Large intestine (tissue), 3 donors: ENCODE results near the gene COX15. TPM values are rescaled to one million over a fixed set of nuclear protein-coding genes. Genes with fewer than 3 reads are reported as not detected.
A peak's percentile ranks its signal among the peaks of the same experiment; 100 is the strongest.
"Not testable (repeated sequence)": the region's sequence is repeated elsewhere in the genome, so short reads cannot be mapped to it uniquely, and the experiment has no call there.

Experiments used
- DNase-seq, 2 donors: peaks; one replicate each; pipeline versions ENCODE4 v3.0.0 to v3.0.0-alpha.2; 2013
- H3K27ac ChIP-seq: one replicate; pipeline ENCODE4 v1.5.1; 2013; ENCODE audit warnings: low read length
- H3K27me3 ChIP-seq: 2 replicates; pipeline ENCODE4 v1.6.1; 2013; ENCODE audit warnings: low read length; ENCODE audit not compliant: control insufficient read depth, insufficient read depth
- H3K36me3 ChIP-seq: 2 replicates; pipeline ENCODE4 v1.6.1; 2013; ENCODE audit warnings: low read length; ENCODE audit not compliant: control insufficient read depth, insufficient read depth
- H3K4me1 ChIP-seq: one replicate; pipeline ENCODE4 v1.6.1; 2013; ENCODE audit warnings: low read length; ENCODE audit not compliant: control insufficient read depth, insufficient read depth
- H3K4me3 ChIP-seq: one replicate; pipeline ENCODE4 v1.5.1; 2013; ENCODE audit warnings: low read length
- H3K9me3 ChIP-seq: one replicate; pipeline ENCODE4 v1.6.1; 2013; ENCODE audit warnings: mild to moderate bottlenecking, low read depth, low read length, moderate library complexity; ENCODE audit not compliant: control insufficient read depth
- WGBS: methylation state at CpG from one replicate; pipeline ENCODE4 v1.1.5; 2013; ENCODE audit warnings: low lambda C conversion rate; ENCODE audit not compliant: insufficient coverage; 5-methylcytosine and 5-hydroxymethylcytosine counted together
- polyA plus RNA-seq: library from polyadenylated mRNA; unstranded; fragments of 120-200 nt; gene quantifications from one replicate; pipeline ENCODE4 v1.2.1, GENCODE V29; 2013

Gene COX15
- polyA plus RNA-seq, 1 donor = 46.0 TPM

DNA sequence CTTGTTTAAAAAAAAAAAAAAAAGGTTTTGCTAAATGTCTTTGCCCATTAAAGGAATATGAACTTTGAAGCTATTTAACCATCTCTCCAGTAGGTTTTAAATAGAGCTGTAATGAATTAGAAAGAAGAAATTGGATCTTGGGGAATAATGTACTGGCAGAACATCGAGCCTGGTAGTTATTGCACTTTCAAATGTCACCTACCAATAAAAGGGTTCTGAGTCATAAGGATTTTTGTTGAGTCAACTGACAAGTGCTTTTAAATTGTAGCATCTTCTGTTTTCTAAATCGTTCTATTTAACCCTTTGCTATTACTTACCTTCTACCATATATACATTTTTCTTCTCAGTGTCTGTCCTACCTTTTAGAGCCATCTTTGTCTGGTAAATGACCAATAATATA lies 10.8 kb upstream of the COX15 start:
- no peak overlapping the region for H3K27ac ChIP-seq
- H3K9me3 ChIP-seq = peaks cover 13% of the 10 kb centered on the region
- 90% methylated on average over 2 of the region's 2 CpGs for WGBS
- no peak for DNase-seq
- peaks cover 59% of the 10 kb centered on the region for H3K36me3 ChIP-seq
- no peaks in the 10 kb centered on the region for H3K27me3 ChIP-seq
- no peak overlapping the region for H3K4me3 ChIP-seq
- no peaks in the 10 kb centered on the region for H3K4me1 ChIP-seq

DNA sequence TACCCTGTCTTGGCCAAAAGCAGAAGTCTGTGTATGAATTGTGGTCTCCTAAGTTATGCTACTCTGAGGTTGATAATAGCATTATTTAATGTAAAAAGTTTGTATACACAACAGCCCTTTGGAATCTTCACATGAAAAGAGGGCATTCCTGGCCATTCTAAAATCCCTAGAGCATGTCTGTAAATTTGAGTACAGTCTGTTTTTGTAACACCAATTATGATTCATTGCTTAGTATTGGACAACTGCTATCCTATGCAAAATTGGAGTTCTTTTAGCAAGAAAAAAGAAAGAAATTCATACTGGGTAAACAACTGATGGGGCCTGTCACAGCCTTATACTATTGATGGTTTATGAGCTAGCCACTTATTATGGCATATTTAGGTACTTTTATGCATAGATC lies 10.3 kb upstream of the COX15 start:
- H3K36me3 ChIP-seq = peaks cover 60% of the 10 kb centered on the region
- no peak for DNase-seq
- H3K27ac ChIP-seq = no peak overlapping the region
- no peaks in the 10 kb centered on the region for H3K4me1 ChIP-seq
- no peak overlapping the region for H3K4me3 ChIP-seq
- H3K9me3 ChIP-seq = peaks cover 13% of the 10 kb centered on the region
- no peaks in the 10 kb centered on the region for H3K27me3 ChIP-seq

- DNase-seq = no peak
- Histone ChIP-seq H3K9me3 (peaks cover 13% of the 10 kb centered on the region), H3K4me3 (no peak overlapping the region), H3K36me3 (peaks cover 61% of the 10 kb centered on the region), H3K27me3 (no peaks in the 10 kb centered on the region), H3K4me1 (no peaks in the 10 kb centered on the region), H3K27ac (no peak overlapping the region)
- 100% methylated on average over 3 of the region's 3 CpGs for WGBS
These were observed 9.1 kb upstream of the COX15 start for GRCh38 chr10:99740933-99741559.

DNA sequence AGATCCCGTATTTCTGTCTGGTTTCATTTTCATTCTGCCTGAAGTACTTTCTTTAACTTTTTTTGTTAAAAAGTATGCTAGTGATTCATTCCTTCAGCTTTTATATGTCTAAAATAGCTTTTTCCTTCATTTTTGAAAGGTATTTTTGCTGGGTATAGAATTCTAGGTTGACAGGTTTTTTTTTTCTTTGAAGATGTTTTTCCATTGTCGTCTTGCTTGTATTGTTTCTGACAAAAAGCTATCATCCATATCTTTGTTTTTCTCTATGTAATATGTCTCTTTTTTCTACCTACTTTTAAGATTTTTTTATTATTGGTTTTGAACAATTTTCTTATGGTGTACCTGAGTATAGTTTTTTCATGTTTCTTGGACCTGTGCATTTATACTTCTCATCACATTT lies 8.3 kb upstream of the COX15 start:
- H3K27me3 ChIP-seq = no peaks in the 10 kb centered on the region
- H3K36me3 ChIP-seq = peaks cover 57% of the 10 kb centered on the region
- peaks cover 13% of the 10 kb centered on the region for H3K9me3 ChIP-seq
- 100% methylated on average over 2 of the region's 2 CpGs for WGBS
- H3K27ac ChIP-seq = no peak overlapping the region
- no peak for DNase-seq
- H3K4me3 ChIP-seq = no peak overlapping the region
- H3K4me1 ChIP-seq = no peaks in the 10 kb centered on the region

- H3K9me3 ChIP-seq, H3K4me1 ChIP-seq, H3K4me3 ChIP-seq, H3K27ac ChIP-seq, DNase-seq, H3K27me3 ChIP-seq: not testable (repeated sequence)
- WGBS = no CpG with 5 or more reads among the region's 10 CpGs
- peaks cover 19% of the 10 kb centered on the region for H3K36me3 ChIP-seq
These were observed 2.2 kb upstream of the COX15 start for GRCh38 chr10:99734111-99734510.

- 96% methylated on average over 7 of the region's 8 CpGs for WGBS
- Histone ChIP-seq H3K4me1 (peaks cover 6% of the 10 kb centered on the region), H3K36me3 (peaks cover 16% of the 10 kb centered on the region), H3K27me3 (no peaks in the 10 kb centered on the region), H3K4me3 (no peak overlapping the region), H3K9me3 (no peaks in the 10 kb centered on the region), H3K27ac (no peak overlapping the region)
- no peak for DNase-seq
These were observed 1.4 kb upstream of the COX15 start for GRCh38 chr10:99733366-99733765.

DNA sequence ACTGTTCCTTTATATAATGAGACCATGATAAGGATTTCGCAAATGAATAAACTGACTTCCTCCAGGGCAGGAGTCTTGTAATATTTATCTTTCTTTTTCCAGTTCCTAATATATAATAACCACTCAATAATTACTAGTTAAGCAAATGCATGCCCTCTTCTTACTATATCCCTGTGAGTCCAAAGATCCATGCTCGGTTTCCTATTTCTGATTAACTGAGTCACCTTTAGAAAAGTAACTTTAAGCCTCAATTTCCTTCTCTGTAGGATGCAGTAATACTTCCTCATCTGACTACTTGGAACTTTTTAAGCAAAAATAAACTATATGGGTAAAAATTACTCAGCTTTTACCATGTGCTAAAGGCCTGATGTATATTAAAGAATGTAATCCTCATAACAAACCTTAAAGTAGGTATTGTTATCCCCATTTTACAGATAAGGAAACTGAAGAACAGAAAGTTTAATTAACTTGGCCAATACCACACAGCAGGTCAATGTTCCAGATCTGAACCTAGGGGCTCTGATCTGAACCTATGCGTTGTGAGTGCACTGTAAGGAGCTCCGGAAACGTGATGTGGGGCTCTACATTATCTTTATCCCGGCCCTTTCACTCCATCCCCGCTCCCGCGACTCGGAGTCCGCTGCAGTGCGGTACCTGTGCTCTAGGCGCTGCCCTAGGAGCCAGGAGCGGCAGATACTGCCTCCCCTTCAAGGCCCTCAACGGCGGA lies 458 bp downstream of the COX15 start:
- Histone ChIP-seq H3K9me3 (no peaks in the 10 kb centered on the region), H3K27ac (peak overlapping the region; percentile 92), H3K27me3 (no peaks in the 10 kb centered on the region), H3K4me1 (peaks cover 6% of the 10 kb centered on the region), H3K4me3 (peak overlapping the region; percentile 91), H3K36me3 (peaks cover 15% of the 10 kb centered on the region)
- WGBS = 20% methylated on average over 1 of the region's 16 CpGs
- peak in 1 of 2 donors; percentile 56 for DNase-seq

DNA sequence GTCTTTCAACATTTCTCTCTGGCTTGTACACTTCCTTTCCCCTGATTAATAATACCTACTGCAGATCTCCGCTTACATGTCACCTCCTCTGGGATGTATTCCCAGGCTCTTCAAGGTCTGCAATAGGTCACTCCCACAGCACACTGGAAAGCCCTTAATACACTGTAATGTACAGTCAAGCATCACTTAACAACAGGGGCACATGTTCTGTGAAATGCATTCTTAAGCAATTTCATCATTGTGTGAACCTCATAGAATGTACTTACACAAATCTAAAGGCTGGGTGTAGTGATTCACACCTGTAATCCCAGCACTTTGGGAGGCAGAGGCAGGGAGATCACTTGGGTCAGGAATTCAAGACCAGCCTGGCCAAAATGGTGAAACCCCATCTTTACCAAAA lies 1.9 kb downstream of the COX15 start:
- DNase-seq = no peak
- no peak overlapping the region for H3K27ac ChIP-seq
- H3K27me3 ChIP-seq = no peaks in the 10 kb centered on the region
- no CpG with 5 or more reads among the region's 1 CpG for WGBS
- H3K36me3 ChIP-seq = peaks cover 24% of the 10 kb centered on the region
- H3K4me1 ChIP-seq = peaks cover 6% of the 10 kb centered on the region
- H3K4me3 ChIP-seq = no peak overlapping the region
- no peaks in the 10 kb centered on the region for H3K9me3 ChIP-seq

DNA sequence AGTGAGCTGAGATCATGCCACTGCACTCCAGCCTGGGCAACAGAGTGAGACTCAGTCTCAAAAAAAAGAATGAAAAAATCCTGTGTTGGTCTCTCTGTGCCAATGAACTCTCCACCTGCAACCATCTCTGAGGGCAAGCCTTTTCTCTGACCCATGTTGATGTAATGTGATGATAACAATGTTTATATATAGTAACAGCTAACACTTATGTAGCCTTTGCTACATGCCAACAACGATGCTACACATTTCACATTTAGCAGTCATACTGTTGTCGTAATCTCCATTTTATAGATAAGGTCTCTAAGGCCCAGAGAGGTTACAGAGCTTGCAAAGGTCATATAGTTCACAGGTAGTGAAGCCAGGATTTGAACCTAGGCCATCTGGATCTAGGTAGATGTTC lies 11.5 kb downstream of the COX15 start:
- Histone ChIP-seq H3K36me3 (peaks cover 76% of the 10 kb centered on the region), H3K9me3 (no peaks in the 10 kb centered on the region), H3K27me3 (no peaks in the 10 kb centered on the region), H3K27ac (no peak overlapping the region), H3K4me1 (no peaks in the 10 kb centered on the region), H3K4me3 (no peak overlapping the region)
- no peak for DNase-seq
- WGBS = no CpG with 5 or more reads among the region's 2 CpGs

DNA sequence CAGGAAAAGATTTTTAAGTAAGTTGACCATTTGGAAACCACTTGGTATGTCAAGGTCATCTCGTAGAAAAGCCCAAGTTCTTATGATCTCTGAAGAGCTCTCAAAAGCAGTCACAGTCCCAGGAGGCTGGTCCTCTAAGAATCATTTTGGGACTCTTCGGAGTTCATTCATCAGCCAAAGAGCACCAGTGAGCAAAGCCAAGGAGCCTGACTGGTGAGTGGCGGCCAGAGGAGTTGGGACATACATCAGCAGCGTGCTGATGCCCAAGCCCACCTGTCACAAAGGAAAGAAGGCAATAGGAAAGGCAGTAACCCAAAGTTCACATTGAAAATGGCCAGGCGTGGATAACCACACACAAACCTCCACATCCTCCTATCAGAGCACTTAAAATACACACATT lies 17.5 kb downstream of the COX15 start:
- 80% methylated on average over 1 of the region's 5 CpGs for WGBS
- Histone ChIP-seq H3K9me3 (no peaks in the 10 kb centered on the region), H3K27me3 (no peaks in the 10 kb centered on the region), H3K27ac (no peak overlapping the region), H3K4me1 (no peaks in the 10 kb centered on the region), H3K36me3 (peaks cover 58% of the 10 kb centered on the region), H3K4me3 (no peak overlapping the region)
- no peak for DNase-seq

- H3K4me3 ChIP-seq = no peak overlapping the region
- peak; percentile 17 to 30 for DNase-seq
- no peaks in the 10 kb centered on the region for H3K4me1 ChIP-seq
- no peak overlapping the region for H3K27ac ChIP-seq
- no peaks in the 10 kb centered on the region for H3K9me3 ChIP-seq
- H3K27me3 ChIP-seq = no peaks in the 10 kb centered on the region
- peaks cover 53% of the 10 kb centered on the region for H3K36me3 ChIP-seq
These were observed 20.7 kb downstream of the COX15 start for GRCh38 chr10:99711129-99711719.
